ENCODE results near the gene CEP112.

DNA sequence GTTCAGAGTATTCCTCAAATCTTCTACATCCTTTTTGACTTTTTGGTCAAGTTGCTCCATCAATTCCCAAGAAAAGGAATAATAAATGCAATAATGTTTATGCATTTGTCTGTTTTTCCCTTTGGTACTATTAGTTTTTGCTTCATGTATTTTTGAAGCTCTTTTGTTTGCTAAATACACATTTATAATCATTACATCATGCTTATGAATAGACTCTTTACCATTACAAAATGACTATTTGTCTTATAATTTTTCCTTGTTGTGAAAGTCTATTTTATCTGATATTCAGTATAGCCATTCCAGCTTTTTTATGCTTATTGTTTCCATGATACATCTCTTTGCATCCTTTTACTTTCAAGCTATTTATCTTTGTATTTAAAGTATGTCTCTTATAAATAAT is 41.2 kb downstream of the CEP112 start:
- TF ChIP-seq, protein P1, sequence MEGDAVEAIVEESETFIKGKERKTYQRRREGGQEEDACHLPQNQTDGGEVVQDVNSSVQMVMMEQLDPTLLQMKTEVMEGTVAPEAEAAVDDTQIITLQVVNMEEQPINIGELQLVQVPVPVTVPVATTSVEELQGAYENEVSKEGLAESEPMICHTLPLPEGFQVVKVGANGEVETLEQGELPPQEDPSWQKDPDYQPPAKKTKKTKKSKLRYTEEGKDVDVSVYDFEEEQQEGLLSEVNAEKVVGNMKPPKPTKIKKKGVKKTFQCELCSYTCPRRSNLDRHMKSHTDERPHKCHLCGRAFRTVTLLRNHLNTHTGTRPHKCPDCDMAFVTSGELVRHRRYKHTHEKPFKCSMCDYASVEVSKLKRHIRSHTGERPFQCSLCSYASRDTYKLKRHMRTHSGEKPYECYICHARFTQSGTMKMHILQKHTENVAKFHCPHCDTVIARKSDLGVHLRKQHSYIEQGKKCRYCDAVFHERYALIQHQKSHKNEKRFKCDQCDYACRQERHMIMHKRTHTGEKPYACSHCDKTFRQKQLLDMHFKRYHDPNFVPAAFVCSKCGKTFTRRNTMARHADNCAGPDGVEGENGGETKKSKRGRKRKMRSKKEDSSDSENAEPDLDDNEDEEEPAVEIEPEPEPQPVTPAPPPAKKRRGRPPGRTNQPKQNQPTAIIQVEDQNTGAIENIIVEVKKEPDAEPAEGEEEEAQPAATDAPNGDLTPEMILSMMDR (IDR thresholded peaks at IDR 0.05) = no peak
- TF ChIP-seq EZH2 (IDR thresholded peaks at IDR 0.05) = no peak

Data from neural progenitor cell (in vitro differentiated cells).